GM12878 (cell line): Measurements from ENCODE around the gene RNF32. TPM values are rescaled to one million over a fixed set of nuclear protein-coding genes. Genes with fewer than 3 reads are reported as not detected.

ENCODE experiments used
- ATAC-seq: fragments of 200-7000 bp; cut with Tn5 transposase; 3 replicates; pipeline ENCODE4 v1.9.1; 2020; ENCODE audit warnings: mild to moderate bottlenecking, moderate library complexity
- BruUV-seq: library from RNA; stranded (reverse); fragments of 400-500 nt; replicated peaks from 2 replicates; lab custom pipeline; 2021; lab: Mats Ljungman, UMichigan
- CTCF ChIA-PET: fragments of 300-600 bp; sonication (Branson Sonifier 250); formaldehyde crosslinking; extraction: SDS; loops from one replicate; lab custom pipeline; 2021; ENCODE audit warnings: inconsistent platforms; lab: Yijun Ruan, JAX
- POLR2A ChIA-PET: fragments of 350-600 bp; formaldehyde crosslinking; extraction: SDS; loops from one replicate; lab custom pipeline; 2021; ENCODE audit warnings: inconsistent platforms; lab: Charles Lee
- RAD21 ChIA-PET: fragments of 300-600 bp; sonication (Branson Sonifier 250); formaldehyde crosslinking; loops from one replicate; lab custom pipeline; 2023; ENCODE audit warnings: antibody characterized with exemption; ENCODE audit not compliant: unreplicated experiment; lab: Charles Lee
- SMC1A ChIA-PET: fragments of 300-600 bp; sonication (Branson Sonifier 250); formaldehyde crosslinking; loops from one replicate; lab custom pipeline; 2023; ENCODE audit not compliant: unreplicated experiment, uncharacterized antibody; lab: Charles Lee
- DNase-seq: peaks from one replicate; pipeline ENCODE4 v3.0.0-alpha.2; 2011; ENCODE audit warnings: low read depth, low spot score
- FAIRE-seq: peaks from 3 replicates; lab custom pipeline; 2011; peaks lifted over from hg19 to GRCh38; lab: Jason Lieb, UNC
- H2AFZ ChIP-seq: 2 replicates; pipeline ENCODE4 v1.6.0; 2011; ENCODE audit warnings: low read depth, low read length, control low read depth; ENCODE audit not compliant: control insufficient read depth
- H3K27ac ChIP-seq: 2 replicates; pipeline ENCODE4 v1.5.1; 2011; ENCODE audit warnings: control low read depth; ENCODE audit not compliant: control insufficient read depth, insufficient read depth
- H3K27me3 ChIP-seq, 2 experiments: replicated peaks in 1 of 2; 2 replicates each; pipeline versions ENCODE4 v1.6.0 to v1.6.1; 2011; ENCODE audit warnings: low read length in 1 of 2; ENCODE audit not compliant: control insufficient read depth in 2 of 2, insufficient read depth in 2 of 2
- H3K36me3 ChIP-seq, 2 experiments: 2 replicates each; pipeline ENCODE4 v1.5.1; 2011; ENCODE audit warnings: low read length in 1 of 2; ENCODE audit not compliant: control insufficient read depth in 2 of 2, insufficient read depth in 2 of 2
- H3K4me1 ChIP-seq: 2 replicates; pipeline ENCODE4 v1.6.1; 2011; ENCODE audit warnings: mild to moderate bottlenecking, low read length, moderate library complexity, mixed read lengths; ENCODE audit not compliant: control insufficient read depth, insufficient read depth
- H3K4me2 ChIP-seq: 2 replicates; pipeline ENCODE4 v1.6.0; 2011; ENCODE audit warnings: control low read depth; ENCODE audit not compliant: control insufficient read depth, insufficient read depth
- H3K4me3 ChIP-seq: fragments of 200-600 bp; sonication (generic); 2 replicates; pipeline ENCODE4 v1.5.1; 2016
- H3K79me2 ChIP-seq: 2 replicates; pipeline ENCODE4 v1.6.0; 2011; ENCODE audit warnings: low read length; ENCODE audit not compliant: control insufficient read depth, insufficient read depth
- H3K9ac ChIP-seq: 2 replicates; pipeline ENCODE4 v1.8.0; 2011; ENCODE audit warnings: low read length, control low read depth, mixed read lengths; ENCODE audit not compliant: control insufficient read depth, insufficient read depth
- H3K9me3 ChIP-seq: replicated peaks from 3 replicates; pipeline ENCODE4 v1.5.1; 2011; ENCODE audit warnings: mild to moderate bottlenecking, low read length; ENCODE audit not compliant: control insufficient read depth, insufficient read depth
- H4K20me1 ChIP-seq: 2 replicates; pipeline ENCODE4 v1.6.0; 2011; ENCODE audit not compliant: control insufficient read depth, insufficient read depth
- E2F8 ChIP-seq: fragments of 450-650 bp; IDR thresholded peaks from 2 replicates; pipeline ENCODE4 v1.6.1; 2018; ENCODE audit warnings: mild to moderate bottlenecking, low read depth, moderate library complexity; ENCODE audit not compliant: partially characterized antibody
- ELK1 ChIP-seq: IDR thresholded peaks from 2 replicates; pipeline ENCODE4 v1.6.1; 2012; ENCODE audit warnings: low read depth, low read length, improper control_type of control experiment
- FOXK2 ChIP-seq: fragments of 450-650 bp; IDR thresholded peaks from 2 replicates; pipeline ENCODE4 v1.6.1; 2017; ENCODE audit warnings: mild to moderate bottlenecking, moderate library complexity
- IRF4 ChIP-seq: IDR thresholded peaks from 2 replicates; pipeline ENCODE4 v1.6.1; 2011; ENCODE audit warnings: low read depth, low read length
- NRF1 ChIP-seq: conservative IDR thresholded peaks from 2 replicates; pipeline ENCODE4 v1.6.1; 2011; ENCODE audit warnings: mild to moderate bottlenecking, low read depth, low read length, improper control_type of control experiment
- POLR2A ChIP-seq: IDR thresholded peaks from 2 replicates; pipeline ENCODE4 v1.6.1; 2011; ENCODE audit warnings: low read depth, mild to moderate bottlenecking, low read length
- POLR2AphosphoS5 ChIP-seq: IDR thresholded peaks from 2 replicates; pipeline ENCODE4 v1.6.1; 2011; ENCODE audit warnings: mild to moderate bottlenecking, low read length, inconsistent platforms
- RAD51 ChIP-seq: fragments of 450-650 bp; IDR thresholded peaks from 2 replicates; pipeline ENCODE4 v1.6.1; 2016; ENCODE audit warnings: moderate library complexity, mild to moderate bottlenecking, inconsistent platforms
- SMARCA5 ChIP-seq: fragments of 450-650 bp; IDR thresholded peaks from 2 replicates; pipeline ENCODE4 v1.6.1; 2017; ENCODE audit warnings: mild to moderate bottlenecking
- ZBTB40 ChIP-seq: fragments of 450-650 bp; IDR thresholded peaks from 2 replicates; pipeline ENCODE4 v1.6.1; 2016; ENCODE audit warnings: mild to moderate bottlenecking, moderate library complexity, borderline replicate concordance
- ZNF207 ChIP-seq: fragments of 450-650 bp; IDR thresholded peaks from 2 replicates; pipeline ENCODE4 v1.6.1; 2014; ENCODE audit warnings: antibody characterized with exemption, mild to moderate bottlenecking, borderline replicate concordance
- ZNF384 ChIP-seq: IDR thresholded peaks from 2 replicates; pipeline ENCODE4 v1.6.1; 2012; ENCODE audit warnings: low read depth, mild to moderate bottlenecking, low read length, improper control_type of control experiment, borderline replicate concordance
- WGBS: methylation state at CpG from one replicate; pipeline ENCODE4 v1.1.6; 2016; ENCODE audit warnings: low lambda C conversion rate; ENCODE audit not compliant: insufficient replicate concordance, insufficient coverage; ENCODE audit errors: missing lambda C conversion rate; 5-methylcytosine and 5-hydroxymethylcytosine counted together
- in situ Hi-C: fragments of 300-500 bp; cut with MboI; formaldehyde crosslinking; loops from 9 replicates; pipeline ENCODE4 v1.14.3; 2018; ENCODE audit warnings: mixed read lengths
- intact Hi-C: fragments of 100-400 bp; cut with micrococcal nuclease; formaldehyde crosslinking; loops from one replicate; pipeline ENCODE4 v1.14.2; 2022; ENCODE audit not compliant: unreplicated experiment
- polyA plus RNA-seq, 11 experiments: library from polyadenylated mRNA; depleted of rRNA in 4 of 11; unstranded in 6 of 11; stranded (reverse) in 5 of 11; fragments of >200 nt; fragmentation: Nextera tagmentation in 4 of 11; fragmentation: Illumina TruSeq in 1 of 11; extraction: Ambion mirVana in 4 of 11; extraction: Trizol in 1 of 11; gene quantifications; 1 replicate in 1 of 11; 2 replicates in 10 of 11; pipeline versions ENCODE4 v1.2.1 to v1.2.3, GENCODE V29; 2011 to 2016; ENCODE audit warnings: inconsistent platforms in 2 of 11, missing spikeins in 2 of 11, low read depth in 1 of 11
- total RNA-seq, 4 experiments: library from RNA; depleted of rRNA in 3 of 4; stranded (reverse); fragments of >200 nt in 3 of 4; fragmentation: Illumina TruSeq in 1 of 4; extraction: Trizol in 1 of 4; gene quantifications; 2 replicates each; pipeline versions ENCODE4 v1.2.1 to v1.2.3, GENCODE V29; 2013 to 2021

Gene RNF32
- total and polyA plus RNA-seq, 10 of the 15 experiments (the other 5 are each of a cell fraction or from before 2014, with no cell fraction given) = 2.5 to 7.2 (median 3.7) TPM

- TF ChIP-seq E2F8 (no peak), NRF1 (no peak), FOXK2 (no peak)
Observed at GRCh38 chr7:156669035-156669828, 28.7 kb downstream of the RNF32 start (continued).

- H3K4me1 ChIP-seq = no peaks in the 10 kb centered on the region
- no peak for DNase-seq
- no peak overlapping the region for H2AFZ ChIP-seq
- H3K9me3 ChIP-seq = no peaks in the 10 kb centered on the region
- intact Hi-C loops (no loop called here), in situ Hi-C loops (no loop called here)
- no peak overlapping the region for H3K27ac ChIP-seq
- no peaks in the 10 kb centered on the region for H4K20me1 ChIP-seq
- 98% methylated on average over 6 of the region's 6 CpGs for WGBS
- SMC1A ChIA-PET = interaction anchor here (1.2 kb wide), 1 partner anchor 9 kb away, joined by 3 read pairs; no protein-coding TSS in a partner anchor
- H3K4me3 ChIP-seq = no peak overlapping the region
- POLR2A ChIA-PET = no interaction called here
- ATAC-seq = no peak
- no peak for TF ChIP-seq ZBTB40
- TF ChIP-seq POLR2A = no peak
- no peak for TF ChIP-seq ZNF384
- no peak for TF ChIP-seq RAD51
- TF ChIP-seq IRF4 = no peak
- TF ChIP-seq POLR2AphosphoS5 = no peak
- no peak for TF ChIP-seq FOXK2
- no peak for TF ChIP-seq ZNF207
- no peak for TF ChIP-seq SMARCA5
- TF ChIP-seq ELK1 = no peak
- H3K79me2 ChIP-seq = no peaks in the 10 kb centered on the region
- H3K9ac ChIP-seq = no peak overlapping the region
- H3K36me3 ChIP-seq = peaks cover 0 to 11% of the 10 kb centered on the region in 2 experiments; a peak in 3 of 4 replicates
- CTCF ChIA-PET = no interaction called here
- RAD21 ChIA-PET = no interaction called here
- no TSS peak for BruUV-seq
- H3K27me3 ChIP-seq = no peaks in the 10 kb centered on the region
- no peak for FAIRE-seq
- H3K4me2 ChIP-seq = no peak overlapping the region
Observed at GRCh38 chr7:156673454-156673853, 32.9 kb downstream of the RNF32 start.
